Adrenal gland (tissue), 12 donors: ENCODE measurements around the gene CD80. TPM values are rescaled to one million over a fixed set of nuclear protein-coding genes. Genes with fewer than 3 reads are reported as not detected.
A peak's percentile ranks its signal among the peaks of the same experiment; 100 is the strongest.

Experiments
- DNase-seq, 7 donors: peaks; one replicate each; pipeline ENCODE4 v3.0.0-alpha.2; 2019 to 2020
- H3K27ac ChIP-seq, 5 donors: fragments of 200-600 bp; sonication (generic) in 4 of 5; 1 replicate in 3 of 5; 2 replicates in 2 of 5; pipeline versions ENCODE4 v1.5.1 to v1.8.0; 2016 to 2020; ENCODE audit warnings: mild to moderate bottlenecking in 1 of 5
- H3K27me3 ChIP-seq: fragments of 200-600 bp; 2 replicates; pipeline ENCODE4 v1.8.0; 2021
- H3K36me3 ChIP-seq, 2 donors: fragments of 200-600 bp; replicated peaks in 1 of 2; 1 replicate in 1 of 2; 2 replicates in 1 of 2; pipeline versions ENCODE4 v1.5.1 to v1.8.0; 2018 to 2022
- H3K4me1 ChIP-seq, 2 donors: fragments of 200-600 bp; replicated peaks in 1 of 2; 1 replicate in 1 of 2; 2 replicates in 1 of 2; pipeline versions ENCODE4 v1.5.1 to v1.8.0; 2018 to 2021
- H3K4me3 ChIP-seq, 4 donors: fragments of 200-600 bp; sonication (generic) in 3 of 4; one replicate each; pipeline ENCODE4 v1.5.1; 2016 to 2018
- H3K9me3 ChIP-seq, 3 donors: fragments of 200-600 bp; sonication (generic) in 1 of 3; replicated peaks in 1 of 3; 1 replicate in 2 of 3; 2 replicates in 1 of 3; pipeline versions ENCODE4 v1.5.1 to v1.8.0; 2016 to 2021
- POLR2A ChIP-seq, 2 donors: fragments of 450-650 bp; IDR thresholded peaks; one replicate each; pipeline ENCODE4 v1.6.1; 2017; ENCODE audit warnings: antibody characterized with exemption in 2 of 2, mild to moderate bottlenecking in 2 of 2, moderate library complexity in 1 of 2
- WGBS, 4 donors: extraction: QIAGEN DNeasy Blood & Tissue Kit in 2 of 4; methylation state at CpG; one replicate each; pipeline versions ENCODE4 v1.1.5 to v1.1.7; 2013 to 2017; 5-methylcytosine and 5-hydroxymethylcytosine counted together
- intact Hi-C, 2 donors: fragments of 100-400 bp; cut with DNase I; formaldehyde crosslinking; loops; one replicate each; pipeline versions ENCODE4 v1.14.1 to v1.15.0; 2022 to 2023
- polyA plus RNA-seq, 3 donors: library from polyadenylated mRNA; stranded (reverse); fragments of 200-250 nt in 2 of 3; fragments of 350-450 nt in 1 of 3; fragmentation: Illumina TruSeq in 1 of 3; extraction: RNeasy Lipid Tissue Mini Kit (QIAGEN cat#74804) in 1 of 3; gene quantifications; one replicate each; pipeline ENCODE4 v1.2.3, GENCODE V29; 2013 to 2014
- total RNA-seq, 9 donors: library from RNA; depleted of rRNA in 4 of 9; stranded (reverse); fragments of >200 nt in 4 of 9; fragments of 120-200 nt in 1 of 9; fragmentation: NEBNext Ultra II Directional in 1 of 9; extraction: Animal tissue kit (Norgen Biotek cat#: 25700) in 1 of 9; gene quantifications; one replicate each; pipeline versions ENCODE4 v1.1.0 to v1.2.4, GENCODE V29; 2013 to 2023
- TF ChIP-seq, protein P1 (sequence below), 6 experiments: fragments of 450-650 bp in 4 of 6; fragments of 200-600 bp in 2 of 6; sonication (generic) in 1 of 6; IDR thresholded peaks; 1 replicate in 5 of 6; 2 replicates in 1 of 6; pipeline versions ENCODE4 v1.5.1 to v1.8.0; 2016 to 2021; ENCODE audit warnings: antibody characterized with exemption in 6 of 6, mild to moderate bottlenecking in 2 of 6, moderate library complexity in 1 of 6
- donor health status: healthy with polysubstance abuse.
- donor health status: Bipolar disorder and iron deficiency.
- donor health status: DM: yes; HTN: yes; CAD: no.
- donor health status: DM: no; HTN: no; CAD: no.
- donor health status: DM: no; HTN: no; CAD: no.
- donor health status: DM: yes; HTN: yes; CAD: no.

Gene CD80
- total and polyA plus RNA-seq, 12 donors, result 0.07 to 2.0 (median 0.55) TPM; not detected in 1

GRCh38 chr3:119588112-119588511 lies 28.7 kb upstream of the CD80 start:
- 68 to 74% (median 71%) methylated on average over 3 of the region's 3 CpGs for WGBS, 4 donors
- Histone ChIP-seq H3K4me3 (no peak overlapping the region), H3K4me1 (no peaks in the 10 kb centered on the region), H3K27ac (peak overlapping the region in 2 of 5 donors; percentile 43 to 47), H3K27me3 (no peaks in the 10 kb centered on the region), H3K9me3 (no peaks in the 10 kb centered on the region), H3K36me3 (no peaks in the 10 kb centered on the region)
- DNase-seq, result peak; percentile 35 to 74 (median 50)
- TF ChIP-seq, protein P1, sequence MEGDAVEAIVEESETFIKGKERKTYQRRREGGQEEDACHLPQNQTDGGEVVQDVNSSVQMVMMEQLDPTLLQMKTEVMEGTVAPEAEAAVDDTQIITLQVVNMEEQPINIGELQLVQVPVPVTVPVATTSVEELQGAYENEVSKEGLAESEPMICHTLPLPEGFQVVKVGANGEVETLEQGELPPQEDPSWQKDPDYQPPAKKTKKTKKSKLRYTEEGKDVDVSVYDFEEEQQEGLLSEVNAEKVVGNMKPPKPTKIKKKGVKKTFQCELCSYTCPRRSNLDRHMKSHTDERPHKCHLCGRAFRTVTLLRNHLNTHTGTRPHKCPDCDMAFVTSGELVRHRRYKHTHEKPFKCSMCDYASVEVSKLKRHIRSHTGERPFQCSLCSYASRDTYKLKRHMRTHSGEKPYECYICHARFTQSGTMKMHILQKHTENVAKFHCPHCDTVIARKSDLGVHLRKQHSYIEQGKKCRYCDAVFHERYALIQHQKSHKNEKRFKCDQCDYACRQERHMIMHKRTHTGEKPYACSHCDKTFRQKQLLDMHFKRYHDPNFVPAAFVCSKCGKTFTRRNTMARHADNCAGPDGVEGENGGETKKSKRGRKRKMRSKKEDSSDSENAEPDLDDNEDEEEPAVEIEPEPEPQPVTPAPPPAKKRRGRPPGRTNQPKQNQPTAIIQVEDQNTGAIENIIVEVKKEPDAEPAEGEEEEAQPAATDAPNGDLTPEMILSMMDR (IDR thresholded peaks at IDR 0.05), result no peak
- no peak for TF ChIP-seq POLR2A (IDR thresholded peaks at IDR 0.05)
- intact Hi-C loops, result no loop called here

DNA sequence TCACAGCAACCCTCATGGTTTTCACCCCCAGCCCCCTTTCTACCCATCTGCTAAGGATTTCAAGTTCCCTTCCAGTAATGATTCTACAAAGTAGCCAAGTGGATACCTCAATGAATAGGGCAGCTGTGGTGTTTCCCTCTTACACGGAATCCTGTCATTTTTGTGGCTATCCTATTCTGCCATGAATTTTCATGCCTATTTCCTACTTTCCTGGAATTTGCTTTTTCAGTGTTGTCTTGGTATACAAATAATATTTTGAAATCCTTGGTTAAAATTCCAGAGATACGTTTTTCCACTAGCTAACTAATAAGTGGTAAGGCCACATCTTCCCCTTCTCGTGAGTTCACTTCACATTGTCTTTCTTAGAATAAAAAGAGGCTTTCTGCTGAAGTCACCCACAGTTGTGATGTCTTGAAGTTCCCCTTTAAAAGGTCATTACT lies 27.3 kb upstream of the CD80 start:
- H3K4me3 ChIP-seq, result no peak overlapping the region
- H3K9me3 ChIP-seq, result no peaks in the 10 kb centered on the region
- no peak for DNase-seq
- TF ChIP-seq, protein P1 (IDR thresholded peaks at IDR 0.05), result no peak
- no peak for TF ChIP-seq POLR2A (IDR thresholded peaks at IDR 0.05)
- no peaks in the 10 kb centered on the region for H3K27me3 ChIP-seq
- H3K27ac ChIP-seq, result no peak overlapping the region
- H3K4me1 ChIP-seq, result no peaks in the 10 kb centered on the region
- H3K36me3 ChIP-seq, result no peaks in the 10 kb centered on the region
- intact Hi-C loops, result no loop called here
- whole genome bisulfite sequencing, 4 donors, result 71 to 89% (median 81%) methylated on average over 3 of the region's 3 CpGs

DNA sequence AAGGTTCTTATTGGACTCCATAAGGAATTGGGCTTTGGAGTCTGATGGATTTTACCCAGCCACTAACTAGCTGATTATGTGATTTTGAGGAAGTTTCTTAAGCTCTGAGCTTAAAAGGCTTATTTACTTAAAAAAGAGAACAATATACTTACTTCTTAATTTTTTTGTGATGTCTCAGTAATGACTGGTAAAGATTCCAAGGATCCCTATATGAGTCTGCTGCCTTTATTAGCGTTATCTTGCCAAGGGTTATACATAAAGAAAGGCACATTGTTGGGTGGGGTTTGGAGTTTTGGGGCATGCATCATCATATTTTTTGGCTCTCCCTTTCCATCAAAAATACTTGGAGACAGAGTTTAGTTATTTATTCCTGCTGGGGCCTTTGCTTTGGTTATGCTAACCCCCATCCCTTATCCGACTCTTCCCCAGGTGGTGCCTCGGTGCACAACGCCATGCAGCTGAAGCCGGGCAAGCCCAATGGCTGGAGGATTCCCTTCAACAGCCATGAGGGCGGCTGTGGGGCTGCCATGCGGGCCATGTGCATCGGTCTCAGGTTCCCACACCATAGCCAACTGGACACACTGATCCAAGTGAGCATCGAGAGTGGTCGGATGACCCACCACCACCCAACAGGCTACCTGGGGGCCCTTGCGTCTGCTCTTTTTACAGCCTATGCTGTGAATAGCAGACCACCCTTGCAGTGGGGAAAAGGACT lies 26.6 kb upstream of the CD80 start:
- H3K36me3 ChIP-seq, result no peaks in the 10 kb centered on the region
- TF ChIP-seq POLR2A (IDR thresholded peaks at IDR 0.05), result no peak
- TF ChIP-seq, protein P1 (IDR thresholded peaks at IDR 0.05), result no peak
- H3K27ac ChIP-seq, result no peak overlapping the region
- H3K4me1 ChIP-seq, result no peaks in the 10 kb centered on the region
- DNase-seq, result no peak
- intact Hi-C loops, result no loop called here
- H3K4me3 ChIP-seq, result no peak overlapping the region
- no peaks in the 10 kb centered on the region for H3K9me3 ChIP-seq
- H3K27me3 ChIP-seq, result no peaks in the 10 kb centered on the region
- WGBS, 4 donors, result 92 to 98% (median 94%) methylated on average over 4 to 11 of the region's 11 CpGs

DNA sequence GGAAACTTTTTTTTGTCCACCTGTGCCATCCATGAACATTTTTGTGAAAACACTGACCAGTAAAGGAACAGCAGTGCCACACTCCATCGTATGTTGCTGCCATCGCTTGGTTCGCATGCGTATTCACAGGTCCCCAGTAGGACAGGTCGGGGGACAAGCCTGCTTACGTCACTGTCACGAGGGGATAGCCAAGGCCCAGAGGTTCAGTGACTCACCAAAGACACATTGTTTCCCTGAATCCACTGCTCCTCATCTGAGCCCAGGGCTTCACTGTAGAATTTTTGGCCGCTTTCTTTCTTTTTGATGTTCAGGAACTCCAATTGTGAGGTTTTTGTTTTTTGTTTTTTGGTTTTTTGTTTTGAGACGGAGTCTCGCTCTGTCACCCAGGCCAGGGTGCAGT lies 25.8 kb upstream of the CD80 start:
- intact Hi-C loops, result no loop called here
- no peak for TF ChIP-seq POLR2A (IDR thresholded peaks at IDR 0.05)
- TF ChIP-seq, protein P1 (IDR thresholded peaks at IDR 0.05), result no peak
- no peak overlapping the region for H3K4me3 ChIP-seq
- no peak overlapping the region for H3K27ac ChIP-seq
- no peaks in the 10 kb centered on the region for H3K36me3 ChIP-seq
- peaks cover 4 to 5% of the 10 kb centered on the region in 2 donors for H3K4me1 ChIP-seq
- DNase-seq, result no peak
- no peaks in the 10 kb centered on the region for H3K27me3 ChIP-seq
- no peaks in the 10 kb centered on the region for H3K9me3 ChIP-seq
- WGBS, 4 donors, result 83 to 94% (median 91%) methylated on average over 10 of the region's 10 CpGs
